CD4-positive, alpha-beta T cell treated with Interleukin-4 for 1 hour (primary cell): ENCODE results near the gene VSX1.

Source experiments
- DNase-seq, 2 donors: peaks; one replicate each; pipeline ENCODE4 v3.0.0-alpha.2; 2020 to 2022

The VSX1 gene

GRCh38 chr20:25087186-25087929 is 5.4 kb upstream of the VSX1 start:
- no peak for DNase-seq

- DNase-seq = no peak
These were observed 4.0 kb upstream of the VSX1 start for GRCh38 chr20:25085756-25086495.

- DNase-seq = peak in 1 of 2 donors; percentile 19
These were observed 2.8 kb upstream of the VSX1 start for GRCh38 chr20:25084626-25085187.

DNA sequence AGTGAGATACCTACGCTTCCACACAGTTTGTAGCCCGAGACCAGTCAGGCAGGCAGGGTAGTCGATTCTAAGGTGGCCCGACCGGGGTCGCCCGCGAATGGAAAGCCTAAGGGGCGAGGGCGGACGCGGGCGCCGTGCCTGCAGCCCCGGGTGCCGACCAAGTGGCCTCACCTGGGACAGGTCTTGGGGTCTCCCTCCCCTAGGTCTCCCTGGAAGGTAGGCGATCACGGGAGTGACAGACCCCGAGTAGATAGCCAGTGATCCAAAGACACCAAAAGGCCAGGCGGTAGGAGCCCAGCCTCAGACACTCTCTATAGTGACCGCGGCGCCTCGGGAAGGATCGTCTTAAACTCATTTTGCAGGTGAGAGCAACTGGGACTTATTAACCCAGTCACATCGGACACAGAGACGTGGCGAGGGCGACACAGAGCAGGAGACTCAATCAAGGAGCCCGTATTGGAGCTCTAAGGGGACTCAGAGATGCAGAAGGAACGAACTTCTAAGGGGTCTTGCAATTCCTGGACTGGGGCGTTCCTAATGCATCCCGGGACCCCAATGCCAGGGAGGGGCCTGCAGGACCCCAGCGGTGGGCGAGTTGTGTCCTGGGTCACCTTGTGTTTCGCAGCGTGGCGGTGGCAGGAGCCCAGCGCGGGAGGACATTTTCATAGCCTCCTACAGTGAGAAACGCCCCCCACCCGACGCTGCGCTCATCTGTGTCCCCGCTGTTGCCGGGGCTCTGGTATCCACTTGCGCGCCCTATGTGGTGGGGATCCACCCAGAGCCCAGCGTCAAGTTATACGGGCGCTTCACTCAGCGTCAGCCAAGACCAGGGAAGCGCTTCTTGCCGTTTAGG is 2.1 kb upstream of the VSX1 start:
- peak; percentile 42 to 61 for DNase-seq

GRCh38 chr20:25083141-25083772 is 1.3 kb upstream of the VSX1 start:
- DNase-seq = no peak

GRCh38 chr20:25082498-25082873 is 545 bp upstream of the VSX1 start:
- DNase-seq = no peak

DNA sequence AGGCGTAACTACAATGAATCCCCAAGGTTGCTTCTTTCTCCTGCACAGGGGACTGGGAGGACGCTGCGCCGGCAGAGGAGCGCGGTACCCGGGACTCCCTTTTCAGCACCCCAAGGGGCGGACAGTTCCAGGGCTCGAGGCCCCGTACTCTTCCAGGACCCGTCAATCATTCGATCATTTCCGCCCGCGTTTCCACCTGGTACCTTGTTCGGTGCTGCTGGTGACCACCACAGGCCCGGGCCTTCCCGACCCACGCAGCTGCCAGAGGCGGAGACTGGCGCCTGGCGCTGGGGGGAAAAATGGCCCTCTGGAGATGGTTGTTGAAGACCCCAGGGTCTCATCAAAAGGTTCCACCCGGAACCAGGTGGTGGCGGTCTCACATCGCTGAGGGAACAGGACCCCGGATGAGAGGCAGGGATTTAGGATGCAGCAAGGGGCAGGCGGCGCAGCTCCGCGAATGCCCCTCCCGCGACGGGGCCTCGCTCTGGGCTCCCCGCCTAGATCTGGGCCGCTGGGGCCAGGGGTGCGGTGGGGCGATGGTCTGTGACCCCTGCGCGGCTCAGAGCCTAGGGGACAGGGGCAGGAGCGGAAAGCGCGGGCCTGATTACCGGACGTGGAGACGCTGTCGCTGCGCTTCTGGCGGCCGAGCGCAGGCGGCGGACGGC is 744 bp downstream of the VSX1 start:
- DNase-seq = no peak

GRCh38 chr20:25079171-25079570 is 2.8 kb downstream of the VSX1 start:
- DNase-seq = no peak

DNA sequence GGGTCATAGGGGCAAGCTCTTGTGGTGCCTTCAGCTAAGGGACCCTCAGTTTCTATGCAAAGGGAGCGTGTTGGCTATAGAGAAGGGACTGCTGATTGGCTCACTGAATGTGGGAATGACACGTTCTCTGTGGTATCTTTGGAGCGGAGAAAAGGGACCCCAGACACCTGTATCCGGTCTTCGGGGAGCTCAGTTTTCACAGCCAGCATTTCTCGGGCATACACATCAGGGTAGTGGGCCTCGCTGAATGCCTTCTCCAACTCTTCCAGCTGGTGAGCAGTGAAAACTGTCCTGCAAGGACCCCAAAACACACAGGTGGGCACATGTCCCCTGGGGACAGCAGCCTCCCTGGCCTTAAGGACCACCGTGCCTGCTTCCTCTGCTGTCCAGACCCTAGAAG is 3.3 kb downstream of the VSX1 start:
- DNase-seq = no peak

DNA sequence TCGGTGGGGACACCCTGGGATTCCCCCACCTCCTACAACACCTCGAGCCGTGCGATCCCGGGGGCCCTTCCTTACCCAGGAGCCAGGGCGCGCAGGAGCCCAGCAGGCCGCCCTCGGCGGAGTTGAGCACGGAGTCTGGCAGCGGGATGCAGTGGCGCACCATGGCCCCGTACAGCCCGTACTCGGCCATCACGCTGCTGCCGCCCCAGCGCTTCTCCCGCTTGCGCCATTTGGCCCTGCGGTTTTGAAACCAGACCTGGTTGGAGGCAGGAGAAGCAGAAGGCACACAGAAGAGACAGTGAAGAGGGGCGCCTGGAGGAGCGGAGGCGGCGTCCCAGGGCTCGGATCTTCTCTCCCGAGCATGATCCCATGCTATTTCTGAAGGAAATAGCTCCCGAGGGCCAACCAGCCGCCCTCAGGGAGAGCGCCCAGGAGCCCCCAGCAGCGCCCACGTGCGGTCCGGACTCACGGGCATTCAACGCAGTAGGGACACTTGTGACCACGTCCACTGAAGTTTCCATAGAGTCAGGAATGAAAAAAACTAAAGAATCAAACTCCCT is 4.3 kb downstream of the VSX1 start:
- DNase-seq = no peak

- DNase-seq = peak in 1 of 2 donors; percentile 29
These were observed 5.0 kb downstream of the VSX1 start for GRCh38 chr20:25076731-25077609.

DNA sequence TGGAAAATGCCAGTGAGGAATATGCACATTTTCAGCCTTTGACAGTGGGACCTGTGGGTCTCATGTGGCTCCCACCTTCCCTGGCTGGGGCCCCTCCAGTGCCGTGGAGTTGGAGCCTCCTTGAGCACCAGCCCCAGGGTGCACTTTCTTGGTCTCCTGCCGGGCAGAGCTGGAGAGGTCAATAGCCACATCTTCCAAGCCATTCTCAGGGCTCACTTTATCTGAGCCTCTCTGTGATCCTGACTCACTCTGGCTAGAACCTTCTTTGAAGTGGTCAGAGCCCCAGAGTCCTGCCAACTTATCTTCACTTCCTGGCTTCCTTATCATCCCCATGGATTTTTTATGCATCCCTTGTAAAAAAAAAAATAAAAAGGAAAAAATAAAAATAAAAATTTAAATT is 5.7 kb downstream of the VSX1 start:
- no peak for DNase-seq

DNA sequence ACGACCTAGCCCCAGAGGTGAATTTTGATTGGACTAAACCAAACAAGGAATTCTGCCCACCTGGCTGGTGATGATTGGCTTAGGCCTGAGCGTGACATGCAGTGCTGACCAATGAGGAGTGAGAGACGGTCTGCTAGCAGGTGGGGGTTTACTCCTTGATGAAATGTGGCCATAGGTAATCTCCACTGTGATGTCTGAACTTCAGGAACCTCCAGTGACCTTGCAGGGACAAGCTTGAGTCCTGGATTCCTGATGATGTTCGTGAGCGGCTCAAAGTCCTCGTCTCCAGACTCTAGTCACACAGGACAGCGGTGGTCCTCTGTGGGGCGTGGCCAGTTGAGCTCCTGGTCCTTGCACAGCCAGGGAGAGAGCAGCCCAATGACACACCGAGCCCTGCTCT is 8.4 kb downstream of the VSX1 start:
- no peak for DNase-seq

GRCh38 chr20:25072226-25072811 is 9.6 kb downstream of the VSX1 start:
- DNase-seq = no peak

DNA sequence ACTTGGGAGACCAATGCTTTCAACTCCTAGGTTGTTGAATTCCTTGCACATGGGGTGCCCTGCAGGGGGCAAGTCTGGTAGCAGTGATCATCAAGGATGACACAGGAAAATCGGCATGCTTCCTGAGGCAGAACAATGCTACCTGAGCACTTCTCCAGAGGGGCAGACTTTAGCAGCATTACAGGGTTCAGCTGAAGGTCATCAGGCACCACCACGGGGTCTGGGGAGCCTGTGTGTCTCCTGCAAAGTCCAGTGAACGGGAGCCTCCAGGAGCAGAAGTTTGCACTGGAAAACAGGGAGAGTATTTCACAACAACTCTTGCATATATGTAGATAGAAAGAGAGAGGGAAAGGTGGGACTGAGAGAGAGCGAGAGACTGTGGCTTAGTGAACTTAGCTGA is 10.2 kb downstream of the VSX1 start:
- DNase-seq = no peak

GRCh38 chr20:25070821-25071473 is 11.0 kb downstream of the VSX1 start:
- DNase-seq = no peak

GRCh38 chr20:25067102-25067987 is 14.6 kb downstream of the VSX1 start:
- DNase-seq = no peak

DNA sequence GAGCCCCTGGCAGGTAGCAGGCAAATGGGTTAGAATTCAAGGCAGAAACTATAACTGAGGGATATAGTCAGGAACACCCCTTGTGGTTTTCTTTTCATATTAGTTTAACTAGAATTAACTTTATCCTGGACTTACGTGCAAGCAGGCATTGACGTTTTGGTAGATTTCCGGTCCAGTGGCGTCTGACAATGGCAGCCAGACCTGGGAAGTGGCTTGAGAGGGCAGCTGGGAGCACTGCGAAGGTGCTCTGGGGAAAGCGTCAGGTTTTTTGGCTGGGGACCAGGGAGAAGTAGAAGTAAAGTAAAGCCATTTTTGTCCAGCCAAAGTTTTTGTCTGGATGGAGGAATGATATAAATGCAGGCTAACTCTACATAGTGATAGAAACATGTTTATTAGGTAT is 15.6 kb downstream of the VSX1 start:
- no peak for DNase-seq
